Raji (cell line): ENCODE results near the gene APBA2.

Experiments used
- POLR2A ChIP-seq: IDR thresholded peaks from 2 replicates; pipeline ENCODE4 v1.6.1; 2011; ENCODE audit warnings: low read depth, low read length, control low read depth; ENCODE audit not compliant: insufficient read depth

Gene APBA2

DNA sequence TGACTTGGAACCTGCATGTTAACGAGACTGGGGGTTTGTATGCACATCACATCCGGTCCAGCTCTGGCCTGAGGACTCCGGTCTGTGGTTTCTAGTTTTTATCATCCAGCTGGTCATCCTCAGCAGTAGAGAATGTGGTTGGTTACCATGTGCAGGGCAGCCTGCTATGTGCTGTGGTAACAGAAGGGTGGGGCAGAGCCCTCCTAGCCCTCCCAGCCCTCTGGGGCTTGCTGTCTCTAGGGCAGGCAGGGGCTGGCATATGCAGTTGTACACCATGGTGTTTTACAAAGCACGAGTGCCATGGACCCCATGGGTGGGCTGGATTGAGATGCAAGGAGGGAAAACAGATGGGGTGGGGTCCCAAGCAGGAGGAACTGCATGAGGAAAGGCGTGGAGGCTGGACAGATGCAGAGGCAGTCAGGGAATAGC, 70.2 kb downstream of the APBA2 start:
- no peak for TF ChIP-seq POLR2A

DNA sequence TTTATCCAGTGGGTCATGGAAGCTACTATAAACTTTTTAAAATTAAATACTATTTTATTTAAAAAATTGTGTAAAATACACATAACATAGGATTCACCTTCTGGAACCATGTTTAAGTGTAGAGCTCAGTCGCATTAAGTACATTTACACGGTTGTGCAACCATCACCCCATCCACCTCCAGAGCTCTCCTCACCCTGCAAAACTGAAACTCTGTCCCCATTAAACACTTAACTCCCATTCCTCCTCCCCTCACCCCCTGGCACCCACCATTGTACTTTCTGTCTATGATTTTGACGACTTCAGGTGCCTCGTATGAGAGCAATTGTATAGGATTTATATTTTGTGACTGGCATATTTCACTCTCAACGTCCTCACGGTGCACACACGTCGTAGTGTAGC, 70.7 kb downstream of the APBA2 start:
- no peak for TF ChIP-seq POLR2A

DNA sequence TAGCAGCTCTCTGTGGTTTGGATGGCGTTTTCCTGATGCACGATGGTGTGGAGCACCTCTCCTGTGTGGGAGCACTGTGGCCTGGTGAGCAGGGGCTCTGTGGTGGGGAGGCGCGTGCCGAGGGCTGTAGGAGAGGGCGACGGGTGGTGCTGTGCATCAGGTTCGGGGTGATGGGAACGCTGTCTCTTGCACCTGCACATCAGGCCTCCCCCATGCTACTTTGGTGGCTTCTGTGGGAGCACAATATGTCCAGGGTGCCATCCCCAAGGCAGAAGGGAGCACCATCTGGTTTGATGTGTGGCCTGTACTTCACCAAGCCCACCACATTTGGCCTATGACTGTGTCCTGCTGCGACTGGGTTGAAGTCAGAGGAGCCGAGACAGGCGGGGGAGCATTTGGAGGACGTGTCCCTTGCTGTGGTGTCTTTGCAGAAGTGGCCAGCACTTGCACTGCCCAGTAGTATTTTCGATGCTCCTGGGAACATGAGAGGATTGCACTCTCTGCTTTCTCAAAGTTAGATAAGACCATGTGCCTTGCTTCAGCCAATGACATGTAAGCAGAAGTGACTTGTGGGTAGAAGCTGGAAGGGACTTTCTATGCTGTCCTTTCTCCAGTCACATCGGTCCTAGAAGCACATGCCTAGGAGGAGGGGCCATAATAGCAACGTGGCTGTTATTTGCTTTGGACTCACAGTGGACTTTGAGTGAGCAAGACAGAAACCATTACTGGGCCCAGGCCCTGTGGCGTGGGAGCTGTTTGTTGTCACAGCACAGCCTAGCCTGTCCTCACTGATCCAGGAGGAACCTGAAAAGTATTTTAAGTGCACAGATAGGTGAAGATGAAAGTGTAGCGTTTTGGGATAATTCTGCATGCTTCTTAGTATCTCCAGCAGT, 72.1 kb downstream of the APBA2 start:
- no peak for TF ChIP-seq POLR2A

DNA sequence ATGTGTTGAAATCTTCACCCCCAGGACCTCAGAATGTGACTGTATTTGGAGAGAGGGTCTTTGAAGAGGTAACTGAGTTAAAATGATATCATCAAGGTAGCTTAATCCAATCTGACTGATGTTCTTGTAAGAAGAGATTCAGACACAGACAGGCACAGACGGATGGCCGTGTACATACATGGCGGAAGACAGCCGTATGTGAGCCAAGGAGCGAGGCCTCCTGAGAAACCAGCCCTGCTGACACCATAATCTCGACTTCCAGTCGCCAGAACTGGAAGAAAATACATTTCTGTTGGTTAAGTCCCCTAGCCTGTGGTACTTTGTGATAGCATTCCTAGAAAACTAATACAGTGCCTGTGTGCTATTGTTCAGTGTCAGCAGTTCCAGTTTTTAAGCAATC, 73.6 kb downstream of the APBA2 start:
- TF ChIP-seq POLR2A: no peak

GRCh38 chr15:28960979-28961378, 75.2 kb downstream of the APBA2 start:
- no peak for TF ChIP-seq POLR2A

DNA sequence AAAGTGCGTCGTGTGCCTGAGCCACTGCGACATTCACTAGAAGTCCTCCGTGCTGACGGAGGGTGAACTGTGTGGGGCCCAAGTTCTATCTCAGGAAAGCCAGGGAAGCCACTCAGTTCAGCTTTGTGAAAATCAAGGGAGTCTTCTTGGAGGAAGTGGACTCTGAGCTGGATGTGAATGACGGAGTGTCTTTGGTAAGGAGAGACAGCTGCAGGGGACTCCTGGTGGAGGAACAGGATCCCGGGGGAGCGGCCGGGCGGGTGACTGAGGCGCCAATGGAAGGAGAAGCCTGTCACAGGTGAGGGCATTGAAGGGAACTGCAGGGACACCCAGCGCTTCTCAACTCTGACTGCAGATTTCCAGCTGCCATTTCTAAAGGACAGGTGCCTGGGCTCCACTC, 75.6 kb downstream of the APBA2 start:
- TF ChIP-seq POLR2A: no peak

GRCh38 chr15:28962851-28963710, 77.3 kb downstream of the APBA2 start:
- no peak for TF ChIP-seq POLR2A

GRCh38 chr15:28963711-28964081, 77.9 kb downstream of the APBA2 start:
- TF ChIP-seq POLR2A: no peak

GRCh38 chr15:28964098-28964497, 78.3 kb downstream of the APBA2 start:
- TF ChIP-seq POLR2A: no peak

GRCh38 chr15:28967066-28967465, 81.3 kb downstream of the APBA2 start:
- no peak for TF ChIP-seq POLR2A

GRCh38 chr15:28967990-28968389, 82.2 kb downstream of the APBA2 start:
- TF ChIP-seq POLR2A: no peak

- TF ChIP-seq POLR2A: no peak
These were observed 83.8 kb downstream of the APBA2 start for GRCh38 chr15:28969511-28970085.

- TF ChIP-seq POLR2A: no peak
These were observed 88.4 kb downstream of the APBA2 start for GRCh38 chr15:28974142-28974541.

DNA sequence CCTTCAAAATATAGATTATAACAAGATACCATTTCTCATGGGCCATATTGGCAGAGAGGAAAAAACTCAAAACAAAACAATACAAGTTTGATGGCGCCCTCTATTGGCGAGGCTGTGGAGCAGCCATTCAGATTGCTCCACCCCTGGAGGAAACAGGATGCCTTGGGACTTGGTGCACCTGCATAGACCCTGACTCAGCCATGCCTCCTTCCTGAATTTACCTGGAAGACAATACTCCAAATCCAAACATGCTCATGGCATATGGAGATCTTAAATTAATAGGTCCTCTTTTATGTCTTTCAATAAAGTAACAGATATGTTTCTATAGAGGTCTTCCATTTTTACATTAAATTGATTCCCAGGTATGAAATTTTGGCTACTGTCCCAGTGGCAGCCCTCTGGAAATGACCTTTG, 90.0 kb downstream of the APBA2 start:
- TF ChIP-seq POLR2A: no peak

- TF ChIP-seq POLR2A: no peak
These were observed 91.7 kb downstream of the APBA2 start for GRCh38 chr15:28977377-28978010.
